HEK293 (cell line): ENCODE data around the gene TSC22D3.

Experiments used
- CTCF ChIA-PET: fragments of 350-600 bp; formaldehyde crosslinking; extraction: SDS; loops from one replicate; lab custom pipeline; 2021; ENCODE audit warnings: antibody characterized with exemption; lab: Yijun Ruan, JAX
- POLR2A ChIA-PET: fragments of 300-600 bp; formaldehyde crosslinking; extraction: SDS; loops from one replicate; lab custom pipeline; 2020; ENCODE audit warnings: antibody characterized with exemption, inconsistent platforms; lab: Yijun Ruan, JAX
- H3K27ac ChIP-seq: fragments of 200-500 bp; sonication (Bioruptor generic); 2 replicates; pipeline ENCODE4 v1.5.1; 2014; ENCODE audit warnings: low read depth, low read length, control low read depth, inconsistent platforms; ENCODE audit errors: extremely low read depth
- H3K36me3 ChIP-seq, 2 experiments: fragments of 200-500 bp in 1 of 2; sonication (Bioruptor generic) in 1 of 2; 1 replicate in 1 of 2; 2 replicates in 1 of 2; pipeline ENCODE4 v1.5.1; 2014 to 2017; ENCODE audit warnings: inconsistent platforms in 2 of 2, low read length in 2 of 2; ENCODE audit not compliant: control insufficient read depth in 2 of 2, insufficient read depth in 1 of 2
- H3K4me1 ChIP-seq: fragments of 200-500 bp; sonication (Bioruptor generic); 2 replicates; pipeline ENCODE4 v1.5.1; 2014; ENCODE audit warnings: mild to moderate bottlenecking, low read length, inconsistent platforms; ENCODE audit not compliant: control insufficient read depth, insufficient read depth
- H3K4me3 ChIP-seq: 2 replicates; pipeline ENCODE4 v1.5.1; 2011; ENCODE audit warnings: low read depth, mild to moderate bottlenecking, control low read depth, low read length, moderate library complexity
- H3K9me3 ChIP-seq: fragments of 200-500 bp; sonication (Bioruptor generic); 2 replicates; pipeline ENCODE4 v1.5.1; 2014; ENCODE audit warnings: low read depth, low read length, inconsistent platforms; ENCODE audit not compliant: control insufficient read depth, insufficient read depth
- KLF10 ChIP-seq: fragments of 450-650 bp; IDR thresholded peaks from 2 replicates; pipeline ENCODE4 v1.5.1; 2018; ENCODE audit warnings: missing biosample characterization, mild to moderate bottlenecking, missing genetic modification characterization
- WT1 ChIP-seq: fragments of 450-650 bp; formaldehyde crosslinking; IDR thresholded peaks from 2 replicates; pipeline ENCODE4 v1.5.1; 2016; ENCODE audit warnings: missing biosample characterization, missing genetic modification characterization
- YY2 ChIP-seq: fragments of 450-650 bp; formaldehyde crosslinking; IDR thresholded peaks from 2 replicates; pipeline ENCODE4 v1.5.1; 2016; ENCODE audit warnings: missing biosample characterization, missing genetic modification characterization
- ZFP37 ChIP-seq: fragments of 450-650 bp; formaldehyde crosslinking; IDR thresholded peaks from 2 replicates; pipeline ENCODE4 v1.5.1; 2016; ENCODE audit warnings: missing biosample characterization, missing genetic modification characterization
- ZNF112 ChIP-seq: fragments of 450-650 bp; formaldehyde crosslinking; IDR thresholded peaks from 2 replicates; pipeline ENCODE4 v1.5.0; 2017; ENCODE audit warnings: missing biosample characterization, missing genetic modification characterization
- ZNF114 ChIP-seq: fragments of 450-650 bp; formaldehyde crosslinking; IDR thresholded peaks from 2 replicates; pipeline ENCODE4 v1.5.0; 2017; ENCODE audit warnings: missing biosample characterization, missing genetic modification characterization
- ZNF16 ChIP-seq: fragments of 450-650 bp; formaldehyde crosslinking; IDR thresholded peaks from 2 replicates; pipeline ENCODE4 v1.5.1; 2016; ENCODE audit warnings: low read depth, missing biosample characterization, missing genetic modification characterization
- ZNF175 ChIP-seq: fragments of 450-650 bp; formaldehyde crosslinking; IDR thresholded peaks from 2 replicates; pipeline ENCODE4 v1.5.1; 2016; ENCODE audit warnings: missing biosample characterization, missing genetic modification characterization
- ZNF341 ChIP-seq: fragments of 450-650 bp; formaldehyde crosslinking; IDR thresholded peaks from 2 replicates; pipeline ENCODE4; 2016; ENCODE audit warnings: low read depth, missing biosample characterization, missing genetic modification characterization
- ZNF558 ChIP-seq: fragments of 450-650 bp; formaldehyde crosslinking; IDR thresholded peaks from 2 replicates; pipeline ENCODE4 v1.5.1; 2016; ENCODE audit warnings: missing biosample characterization, missing genetic modification characterization
- ZNF560 ChIP-seq: fragments of 450-650 bp; formaldehyde crosslinking; IDR thresholded peaks from 2 replicates; pipeline ENCODE4 v1.5.1; 2017; ENCODE audit warnings: missing biosample characterization, missing genetic modification characterization, borderline replicate concordance
- ZNF654 ChIP-seq: fragments of 450-650 bp; formaldehyde crosslinking; IDR thresholded peaks from 2 replicates; pipeline ENCODE4 v1.5.1; 2016; ENCODE audit warnings: low read depth, missing biosample characterization, missing genetic modification characterization
- ZNF747 ChIP-seq: fragments of 450-650 bp; formaldehyde crosslinking; IDR thresholded peaks from 2 replicates; pipeline ENCODE4 v1.5.1; 2016; ENCODE audit warnings: missing biosample characterization, missing genetic modification characterization
- ZNF792 ChIP-seq: fragments of 450-650 bp; formaldehyde crosslinking; IDR thresholded peaks from 2 replicates; pipeline ENCODE4 v1.5.1; 2016; ENCODE audit warnings: missing biosample characterization, missing genetic modification characterization
- ZNF837 ChIP-seq: fragments of 450-650 bp; formaldehyde crosslinking; IDR thresholded peaks from 2 replicates; pipeline ENCODE4 v1.5.1; 2016; ENCODE audit warnings: missing biosample characterization, missing genetic modification characterization
- ZSCAN30 ChIP-seq: fragments of 450-650 bp; IDR thresholded peaks from 2 replicates; pipeline ENCODE4 v1.5.1; 2018; ENCODE audit warnings: missing biosample characterization, mild to moderate bottlenecking, missing genetic modification characterization, moderate library complexity
- TF ChIP-seq, protein P1 (sequence below): fragments of 450-650 bp; formaldehyde crosslinking; IDR thresholded peaks from 2 replicates; pipeline ENCODE4 v1.5.1; 2016; ENCODE audit warnings: missing biosample characterization, missing genetic modification characterization
- TF ChIP-seq, protein P2 (sequence below): fragments of 450-650 bp; formaldehyde crosslinking; IDR thresholded peaks from 2 replicates; pipeline ENCODE4 v1.5.1; 2016; ENCODE audit warnings: missing biosample characterization, missing genetic modification characterization
- TF ChIP-seq, protein P3 (sequence below): fragments of 450-650 bp; formaldehyde crosslinking; IDR thresholded peaks from 2 replicates; pipeline ENCODE4 v1.5.1; 2016; ENCODE audit warnings: missing biosample characterization, missing genetic modification characterization
- TF ChIP-seq, protein P4 (sequence below): fragments of 450-650 bp; formaldehyde crosslinking; optimal IDR thresholded peaks from 2 replicates; pipeline ENCODE3; 2016; ENCODE audit warnings: missing biosample characterization, mild to moderate bottlenecking, missing genetic modification characterization
- TF ChIP-seq, protein P5 (sequence below): fragments of 450-650 bp; formaldehyde crosslinking; IDR thresholded peaks from 2 replicates; pipeline ENCODE4 v1.5.1; 2017; ENCODE audit warnings: missing biosample characterization, missing genetic modification characterization
- TF ChIP-seq, protein P6 (sequence below): fragments of 450-650 bp; formaldehyde crosslinking; IDR thresholded peaks from 2 replicates; pipeline ENCODE4 v1.5.1; 2016; ENCODE audit warnings: missing biosample characterization, missing genetic modification characterization, low read depth
- TF ChIP-seq, protein P7 (sequence below): fragments of 450-650 bp; formaldehyde crosslinking; IDR thresholded peaks from 2 replicates; pipeline ENCODE4 v1.5.1; 2016; ENCODE audit warnings: missing biosample characterization, missing genetic modification characterization

Gene TSC22D3

DNA sequence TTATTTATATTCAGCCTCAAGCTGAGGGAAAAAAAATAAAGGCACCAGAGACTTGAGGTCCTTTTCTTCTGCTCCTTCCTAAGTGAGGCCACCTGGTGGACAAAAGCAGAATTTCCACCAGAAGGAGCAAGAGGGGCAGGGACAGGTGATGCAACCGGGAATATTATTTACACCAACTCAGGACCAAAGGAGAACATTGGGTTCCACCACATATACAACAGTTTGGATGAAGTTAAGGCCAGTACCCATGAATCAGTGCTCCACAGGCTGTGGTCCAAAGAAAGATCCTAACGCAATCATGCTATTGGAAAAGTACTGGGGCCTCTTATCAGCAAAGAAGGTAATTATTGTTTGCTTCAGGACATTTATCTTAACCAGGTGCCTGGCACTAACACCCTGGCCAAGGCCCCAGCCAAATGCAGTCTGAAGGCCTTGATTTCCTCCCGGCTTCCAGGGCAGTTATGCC is 57.4 kb downstream of the TSC22D3 start:
- ChIA-PET POLR2A (interaction anchor here (0.6 to 4.7 kb wide), 5 partner anchors 12 to 82 kb away, joined by 3 to 45 read pairs (median 6); partner anchors contain the start of gene TSC22D3), CTCF (interaction anchor here (0.6 to 13.0 kb wide), 22 partner anchors 8 to 183 kb away, joined by 3 to 161 read pairs (median 4); partner anchors contain the start of genes NCBP2L and TSC22D3)
- H3K27ac ChIP-seq, result peak overlapping the region; percentile 33; the same call in 1 of the 2 replicates
- no peaks in the 10 kb centered on the region for H3K9me3 ChIP-seq
- H3K36me3 ChIP-seq, result peaks cover 0 to 28% of the 10 kb centered on the region in 2 experiments; a peak in 1 of 3 replicates
- no peak overlapping the region for H3K4me3 ChIP-seq
- H3K4me1 ChIP-seq, result peaks cover 10% of the 10 kb centered on the region
- TF ChIP-seq ZNF112 (tag by site-specific recombination) (no peak), ZNF175 (tag by site-specific recombination) (no peak), ZNF837 (tag by site-specific recombination) (no peak), ZNF560 (tag by site-specific recombination) (no peak), ZNF114 (tag by site-specific recombination) (no peak), ZNF341 (no peak), ZNF747 (tag by site-specific recombination) (no peak), WT1 (tag by site-specific recombination) (no peak), KLF10 (tag by site-specific recombination) (0 out of 2 replicates have a peak, but pooled peaks have one; percentile 33), ZFP37 (tag by site-specific recombination) (no peak), YY2 (tag by site-specific recombination) (no peak), ZNF558 (tag by site-specific recombination) (0 out of 2 replicates have a peak, but pooled peaks have one; percentile 76), ZSCAN30 (peak; percentile 20; the same call in 1 of the 2 replicates), ZNF16 (tag by site-specific recombination) (no peak), ZNF654 (tag by site-specific recombination) (peak; percentile 61), ZNF792 (tag by site-specific recombination) (no peak)
- TF ChIP-seq, protein P1, sequence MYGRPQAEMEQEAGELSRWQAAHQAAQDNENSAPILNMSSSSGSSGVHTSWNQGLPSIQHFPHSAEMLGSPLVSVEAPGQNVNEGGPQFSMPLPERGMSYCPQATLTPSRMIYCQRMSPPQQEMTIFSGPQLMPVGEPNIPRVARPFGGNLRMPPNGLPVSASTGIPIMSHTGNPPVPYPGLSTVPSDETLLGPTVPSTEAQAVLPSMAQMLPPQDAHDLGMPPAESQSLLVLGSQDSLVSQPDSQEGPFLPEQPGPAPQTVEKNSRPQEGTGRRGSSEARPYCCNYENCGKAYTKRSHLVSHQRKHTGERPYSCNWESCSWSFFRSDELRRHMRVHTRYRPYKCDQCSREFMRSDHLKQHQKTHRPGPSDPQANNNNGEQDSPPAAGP (tag by site-specific recombination), result 0 out of 2 replicates have a peak, but pooled peaks have one; percentile 57
- TF ChIP-seq, protein P2, sequence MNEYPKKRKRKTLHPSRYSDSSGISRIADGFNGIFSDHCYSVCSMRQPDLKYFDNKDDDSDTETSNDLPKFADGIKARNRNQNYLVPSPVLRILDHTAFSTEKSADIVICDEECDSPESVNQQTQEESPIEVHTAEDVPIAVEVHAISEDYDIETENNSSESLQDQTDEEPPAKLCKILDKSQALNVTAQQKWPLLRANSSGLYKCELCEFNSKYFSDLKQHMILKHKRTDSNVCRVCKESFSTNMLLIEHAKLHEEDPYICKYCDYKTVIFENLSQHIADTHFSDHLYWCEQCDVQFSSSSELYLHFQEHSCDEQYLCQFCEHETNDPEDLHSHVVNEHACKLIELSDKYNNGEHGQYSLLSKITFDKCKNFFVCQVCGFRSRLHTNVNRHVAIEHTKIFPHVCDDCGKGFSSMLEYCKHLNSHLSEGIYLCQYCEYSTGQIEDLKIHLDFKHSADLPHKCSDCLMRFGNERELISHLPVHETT (tag by site-specific recombination), result no peak
- TF ChIP-seq, protein P3, sequence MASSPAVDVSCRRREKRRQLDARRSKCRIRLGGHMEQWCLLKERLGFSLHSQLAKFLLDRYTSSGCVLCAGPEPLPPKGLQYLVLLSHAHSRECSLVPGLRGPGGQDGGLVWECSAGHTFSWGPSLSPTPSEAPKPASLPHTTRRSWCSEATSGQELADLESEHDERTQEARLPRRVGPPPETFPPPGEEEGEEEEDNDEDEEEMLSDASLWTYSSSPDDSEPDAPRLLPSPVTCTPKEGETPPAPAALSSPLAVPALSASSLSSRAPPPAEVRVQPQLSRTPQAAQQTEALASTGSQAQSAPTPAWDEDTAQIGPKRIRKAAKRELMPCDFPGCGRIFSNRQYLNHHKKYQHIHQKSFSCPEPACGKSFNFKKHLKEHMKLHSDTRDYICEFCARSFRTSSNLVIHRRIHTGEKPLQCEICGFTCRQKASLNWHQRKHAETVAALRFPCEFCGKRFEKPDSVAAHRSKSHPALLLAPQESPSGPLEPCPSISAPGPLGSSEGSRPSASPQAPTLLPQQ (tag by site-specific recombination), result peak; percentile 67
- TF ChIP-seq, protein P4, sequence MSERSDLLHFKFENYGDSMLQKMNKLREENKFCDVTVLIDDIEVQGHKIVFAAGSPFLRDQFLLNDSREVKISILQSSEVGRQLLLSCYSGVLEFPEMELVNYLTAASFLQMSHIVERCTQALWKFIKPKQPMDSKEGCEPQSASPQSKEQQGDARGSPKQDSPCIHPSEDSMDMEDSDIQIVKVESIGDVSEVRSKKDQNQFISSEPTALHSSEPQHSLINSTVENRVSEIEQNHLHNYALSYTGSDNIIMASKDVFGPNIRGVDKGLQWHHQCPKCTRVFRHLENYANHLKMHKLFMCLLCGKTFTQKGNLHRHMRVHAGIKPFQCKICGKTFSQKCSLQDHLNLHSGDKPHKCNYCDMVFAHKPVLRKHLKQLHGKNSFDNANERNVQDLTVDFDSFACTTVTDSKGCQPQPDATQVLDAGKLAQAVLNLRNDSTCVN (tag by site-specific recombination), result no peak
- TF ChIP-seq, protein P5, sequence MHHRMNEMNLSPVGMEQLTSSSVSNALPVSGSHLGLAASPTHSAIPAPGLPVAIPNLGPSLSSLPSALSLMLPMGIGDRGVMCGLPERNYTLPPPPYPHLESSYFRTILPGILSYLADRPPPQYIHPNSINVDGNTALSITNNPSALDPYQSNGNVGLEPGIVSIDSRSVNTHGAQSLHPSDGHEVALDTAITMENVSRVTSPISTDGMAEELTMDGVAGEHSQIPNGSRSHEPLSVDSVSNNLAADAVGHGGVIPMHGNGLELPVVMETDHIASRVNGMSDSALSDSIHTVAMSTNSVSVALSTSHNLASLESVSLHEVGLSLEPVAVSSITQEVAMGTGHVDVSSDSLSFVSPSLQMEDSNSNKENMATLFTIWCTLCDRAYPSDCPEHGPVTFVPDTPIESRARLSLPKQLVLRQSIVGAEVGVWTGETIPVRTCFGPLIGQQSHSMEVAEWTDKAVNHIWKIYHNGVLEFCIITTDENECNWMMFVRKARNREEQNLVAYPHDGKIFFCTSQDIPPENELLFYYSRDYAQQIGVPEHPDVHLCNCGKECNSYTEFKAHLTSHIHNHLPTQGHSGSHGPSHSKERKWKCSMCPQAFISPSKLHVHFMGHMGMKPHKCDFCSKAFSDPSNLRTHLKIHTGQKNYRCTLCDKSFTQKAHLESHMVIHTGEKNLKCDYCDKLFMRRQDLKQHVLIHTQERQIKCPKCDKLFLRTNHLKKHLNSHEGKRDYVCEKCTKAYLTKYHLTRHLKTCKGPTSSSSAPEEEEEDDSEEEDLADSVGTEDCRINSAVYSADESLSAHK (tag by site-specific recombination), result no peak
- TF ChIP-seq, protein P6, sequence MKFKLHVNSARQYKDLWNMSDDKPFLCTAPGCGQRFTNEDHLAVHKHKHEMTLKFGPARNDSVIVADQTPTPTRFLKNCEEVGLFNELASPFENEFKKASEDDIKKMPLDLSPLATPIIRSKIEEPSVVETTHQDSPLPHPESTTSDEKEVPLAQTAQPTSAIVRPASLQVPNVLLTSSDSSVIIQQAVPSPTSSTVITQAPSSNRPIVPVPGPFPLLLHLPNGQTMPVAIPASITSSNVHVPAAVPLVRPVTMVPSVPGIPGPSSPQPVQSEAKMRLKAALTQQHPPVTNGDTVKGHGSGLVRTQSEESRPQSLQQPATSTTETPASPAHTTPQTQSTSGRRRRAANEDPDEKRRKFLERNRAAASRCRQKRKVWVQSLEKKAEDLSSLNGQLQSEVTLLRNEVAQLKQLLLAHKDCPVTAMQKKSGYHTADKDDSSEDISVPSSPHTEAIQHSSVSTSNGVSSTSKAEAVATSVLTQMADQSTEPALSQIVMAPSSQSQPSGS (tag by site-specific recombination), result no peak
- TF ChIP-seq, protein P7, sequence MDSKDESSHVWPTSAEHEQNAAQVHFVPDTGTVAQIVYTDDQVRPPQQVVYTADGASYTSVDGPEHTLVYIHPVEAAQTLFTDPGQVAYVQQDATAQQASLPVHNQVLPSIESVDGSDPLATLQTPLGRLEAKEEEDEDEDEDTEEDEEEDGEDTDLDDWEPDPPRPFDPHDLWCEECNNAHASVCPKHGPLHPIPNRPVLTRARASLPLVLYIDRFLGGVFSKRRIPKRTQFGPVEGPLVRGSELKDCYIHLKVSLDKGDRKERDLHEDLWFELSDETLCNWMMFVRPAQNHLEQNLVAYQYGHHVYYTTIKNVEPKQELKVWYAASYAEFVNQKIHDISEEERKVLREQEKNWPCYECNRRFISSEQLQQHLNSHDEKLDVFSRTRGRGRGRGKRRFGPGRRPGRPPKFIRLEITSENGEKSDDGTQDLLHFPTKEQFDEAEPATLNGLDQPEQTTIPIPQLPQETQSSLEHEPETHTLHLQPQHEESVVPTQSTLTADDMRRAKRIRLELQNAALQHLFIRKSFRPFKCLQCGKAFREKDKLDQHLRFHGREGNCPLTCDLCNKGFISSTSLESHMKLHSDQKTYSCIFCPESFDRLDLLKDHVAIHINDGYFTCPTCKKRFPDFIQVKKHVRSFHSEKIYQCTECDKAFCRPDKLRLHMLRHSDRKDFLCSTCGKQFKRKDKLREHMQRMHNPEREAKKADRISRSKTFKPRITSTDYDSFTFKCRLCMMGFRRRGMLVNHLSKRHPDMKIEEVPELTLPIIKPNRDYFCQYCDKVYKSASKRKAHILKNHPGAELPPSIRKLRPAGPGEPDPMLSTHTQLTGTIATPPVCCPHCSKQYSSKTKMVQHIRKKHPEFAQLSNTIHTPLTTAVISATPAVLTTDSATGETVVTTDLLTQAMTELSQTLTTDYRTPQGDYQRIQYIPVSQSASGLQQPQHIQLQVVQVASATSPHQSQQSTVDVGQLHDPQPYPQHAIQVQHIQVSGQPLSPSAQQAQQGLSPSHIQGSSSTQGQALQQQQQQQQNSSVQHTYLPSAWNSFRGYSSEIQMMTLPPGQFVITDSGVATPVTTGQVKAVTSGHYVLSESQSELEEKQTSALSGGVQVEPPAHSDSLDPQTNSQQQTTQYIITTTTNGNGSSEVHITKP (tag by site-specific recombination), result peak; percentile 66; the same call in 1 of the 2 replicates
